D341Med (cell line): ENCODE results near the gene CLSTN1.
"Not testable (repeated sequence)": the region's sequence is repeated elsewhere in the genome, so short reads cannot be mapped to it uniquely, and the experiment has no call there.

Experiments used
- DNase-seq: peaks from one replicate; pipeline ENCODE4 v3.0.0; 2012; ENCODE audit warnings: low spot score

Gene CLSTN1

DNA sequence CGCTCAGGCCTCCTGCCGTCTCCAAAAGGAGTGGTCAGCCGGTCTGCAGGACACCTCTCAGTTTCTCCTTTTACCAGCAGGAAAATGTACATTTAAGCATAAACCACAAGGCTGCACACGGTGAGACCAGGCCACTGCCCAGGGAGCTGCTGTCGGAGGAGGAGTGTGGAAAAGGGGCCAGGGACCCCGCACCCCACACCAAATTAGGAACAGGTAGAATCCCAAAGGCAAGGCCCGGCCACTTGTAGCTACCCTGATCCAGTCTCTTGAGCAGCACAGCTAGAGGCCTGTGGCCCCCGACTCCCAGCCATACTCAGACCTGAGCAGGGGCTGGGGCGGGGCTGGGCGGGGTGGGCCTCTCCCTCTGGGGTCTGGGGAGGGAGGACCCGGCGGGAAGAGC, 94.2 kb downstream of the CLSTN1 start:
- no peak for DNase-seq

DNA sequence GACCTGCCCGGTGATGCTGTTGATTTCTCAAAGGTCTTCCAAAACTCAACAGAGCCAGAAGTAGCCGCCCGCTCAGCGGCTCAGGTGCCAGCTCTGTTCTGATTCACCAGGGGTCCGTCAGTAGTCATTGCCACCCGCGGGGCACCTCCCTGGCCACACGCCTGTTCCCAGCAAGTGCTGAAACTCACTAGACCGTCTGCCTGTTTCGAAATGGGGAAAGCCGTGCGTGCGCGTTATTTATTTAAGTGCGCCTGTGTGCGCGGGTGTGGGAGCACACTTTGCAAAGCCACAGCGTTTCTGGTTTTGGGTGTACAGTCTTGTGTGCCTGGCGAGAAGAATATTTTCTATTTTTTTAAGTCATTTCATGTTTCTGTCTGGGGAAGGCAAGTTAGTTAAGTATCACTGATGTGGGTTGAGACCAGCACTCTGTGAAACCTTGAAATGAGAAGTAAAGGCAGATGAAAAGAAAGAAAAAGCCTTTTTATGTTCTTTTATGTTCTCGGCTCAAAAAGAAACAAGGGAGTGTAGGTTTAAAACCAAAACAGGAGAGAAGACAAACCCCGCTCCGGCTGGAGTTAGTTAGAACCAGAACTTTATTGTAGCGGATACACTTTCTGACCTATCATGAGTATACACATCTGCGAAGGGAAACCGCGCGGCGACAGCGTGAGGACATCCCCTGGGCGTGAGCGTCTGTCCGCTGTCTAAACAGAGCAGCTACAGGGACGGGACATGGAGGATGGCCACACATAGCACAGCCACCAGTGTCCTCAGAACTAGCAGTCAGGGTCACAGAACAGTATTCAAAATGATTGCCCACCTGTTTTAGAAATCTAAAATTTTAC, 95.1 kb downstream of the CLSTN1 start:
- DNase-seq = no peak

DNA sequence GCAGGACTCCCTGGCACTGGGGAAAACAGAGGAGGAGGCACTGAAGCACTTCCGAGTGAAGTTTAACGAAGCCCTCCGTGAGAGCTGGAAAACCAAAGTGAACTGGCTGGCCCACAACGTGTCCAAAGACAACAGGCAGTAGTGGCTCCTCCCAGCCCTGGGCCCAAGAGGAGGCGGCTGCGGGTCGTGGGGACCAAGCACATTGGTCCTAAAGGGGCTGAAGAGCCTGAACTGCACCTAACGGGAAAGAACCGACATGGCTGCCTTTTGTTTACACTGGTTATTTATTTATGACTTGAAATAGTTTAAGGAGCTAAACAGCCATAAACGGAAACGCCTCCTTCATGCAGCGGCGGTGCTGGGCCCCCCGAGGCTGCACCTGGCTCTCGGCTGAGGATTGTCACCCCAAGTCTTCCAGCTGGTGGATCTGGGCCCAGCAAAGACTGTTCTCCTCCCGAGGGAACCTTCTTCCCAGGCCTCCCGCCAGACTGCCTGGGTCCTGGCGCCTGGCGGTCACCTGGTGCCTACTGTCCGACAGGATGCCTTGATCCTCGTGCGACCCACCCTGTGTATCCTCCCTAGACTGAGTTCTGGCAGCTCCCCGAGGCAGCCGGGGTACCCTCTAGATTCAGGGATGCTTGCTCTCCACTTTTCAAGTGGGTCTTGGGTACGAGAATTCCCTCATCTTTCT, 96.7 kb downstream of the CLSTN1 start:
- DNase-seq = peak; percentile 14

DNA sequence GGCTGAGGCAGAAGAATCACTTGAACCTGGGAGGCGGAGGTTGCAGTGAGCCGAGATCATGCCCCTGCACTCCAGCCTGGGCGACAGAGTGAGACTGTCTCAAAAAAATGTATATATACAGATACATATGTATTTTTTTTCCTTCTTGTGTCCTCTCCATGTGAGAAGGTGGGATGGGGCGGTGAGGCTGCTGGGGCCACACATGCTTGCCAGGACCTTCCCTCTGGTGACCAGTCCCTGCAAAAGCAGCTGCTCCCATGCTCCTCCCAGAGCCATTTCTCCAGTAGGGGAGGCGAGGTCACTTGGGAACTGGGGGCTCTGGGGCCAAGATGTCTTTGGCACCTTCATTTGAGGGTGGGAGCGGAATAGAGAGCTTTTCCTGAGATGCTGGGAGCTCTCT, 97.4 kb downstream of the CLSTN1 start:
- DNase-seq = peak; percentile 15

DNA sequence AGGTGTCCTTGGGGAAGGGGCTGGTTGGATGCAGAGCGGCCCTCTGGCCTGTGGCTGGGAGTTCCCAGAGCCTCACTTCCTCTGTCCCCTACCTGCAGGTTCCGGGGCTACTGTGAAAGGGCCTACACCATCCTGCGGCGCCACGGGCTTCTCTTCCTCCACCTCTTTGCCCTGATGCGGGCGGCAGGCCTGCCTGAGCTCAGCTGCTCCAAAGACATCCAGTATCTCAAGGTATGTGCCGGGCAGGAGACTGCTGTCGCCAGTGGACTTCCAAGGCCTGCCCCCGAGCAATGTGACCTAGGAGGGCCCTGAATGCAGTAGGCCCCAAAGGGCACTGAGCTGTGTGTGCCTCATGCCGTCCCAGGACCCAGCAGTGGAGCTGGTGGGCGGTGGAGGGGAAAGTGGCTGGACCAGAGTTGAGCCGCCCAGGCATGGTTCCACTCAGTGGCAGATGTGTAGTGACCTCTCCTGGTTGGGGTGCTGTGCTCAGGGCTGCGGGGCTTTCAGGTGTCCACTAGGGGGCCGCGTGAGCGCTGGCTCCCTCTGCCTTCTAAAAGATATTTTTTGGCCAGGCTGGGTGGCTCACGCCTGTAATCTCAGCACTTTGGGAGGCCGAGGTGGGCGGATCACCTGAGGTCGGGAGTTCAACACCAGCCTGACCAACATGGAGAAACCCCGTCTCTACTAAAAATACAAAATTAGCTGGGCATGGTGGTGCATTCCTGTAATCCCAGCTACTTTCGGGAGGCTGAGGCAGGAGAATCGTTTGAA, 98.9 kb downstream of the CLSTN1 start:
- DNase-seq = peak; percentile 86

DNA sequence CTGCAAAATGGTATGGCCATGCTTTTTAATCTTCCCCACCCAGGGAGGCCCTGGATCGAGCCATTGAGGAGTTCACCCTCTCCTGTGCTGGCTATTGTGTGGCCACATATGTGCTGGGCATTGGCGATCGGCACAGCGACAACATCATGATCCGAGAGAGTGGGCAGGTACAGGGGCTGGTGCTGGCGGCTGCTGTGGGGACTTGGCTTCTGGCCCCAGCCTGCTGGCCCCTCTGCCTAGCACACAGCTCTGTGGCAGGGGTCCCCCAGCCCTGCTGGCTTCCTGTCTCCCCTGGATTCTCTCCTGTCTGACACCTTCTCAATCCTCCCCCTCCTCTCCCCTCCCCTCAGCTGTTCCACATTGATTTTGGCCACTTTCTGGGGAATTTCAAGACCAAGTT, 99.8 kb downstream of the CLSTN1 start:
- DNase-seq = peak; percentile 23

DNA sequence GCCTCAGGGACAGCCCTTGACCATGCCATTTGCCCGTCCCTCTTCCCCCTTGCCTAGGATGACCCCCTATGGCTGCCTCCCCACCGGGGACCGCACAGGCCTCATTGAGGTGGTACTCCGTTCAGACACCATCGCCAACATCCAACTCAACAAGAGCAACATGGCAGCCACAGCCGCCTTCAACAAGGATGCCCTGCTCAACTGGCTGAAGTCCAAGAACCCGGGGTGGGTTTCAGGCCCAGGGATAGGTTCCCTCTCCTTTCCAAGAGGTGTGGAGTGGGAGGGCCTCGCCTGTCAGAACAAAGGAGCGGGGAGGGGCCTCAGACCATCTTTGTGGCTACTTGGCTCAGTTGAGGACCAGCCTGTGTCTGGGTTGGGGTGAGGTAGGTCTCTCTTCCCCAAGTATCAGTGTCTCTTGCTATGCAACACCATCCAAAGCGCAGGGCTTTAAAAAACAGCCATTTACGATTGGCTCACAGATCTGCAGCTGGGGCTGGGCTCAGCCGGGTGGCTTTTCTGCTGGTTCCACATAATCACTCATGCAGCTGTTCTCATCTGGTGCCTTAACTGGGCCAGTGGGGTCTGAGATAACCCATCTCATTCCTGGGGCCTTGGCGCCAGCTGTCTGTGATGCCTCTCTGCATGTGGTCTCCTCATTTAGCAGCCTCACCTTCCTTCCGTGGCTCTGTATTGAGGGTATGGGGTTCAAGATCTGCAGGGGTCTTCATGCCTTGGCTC, 100.5 kb downstream of the CLSTN1 start:
- peak; percentile 16 for DNase-seq

DNA sequence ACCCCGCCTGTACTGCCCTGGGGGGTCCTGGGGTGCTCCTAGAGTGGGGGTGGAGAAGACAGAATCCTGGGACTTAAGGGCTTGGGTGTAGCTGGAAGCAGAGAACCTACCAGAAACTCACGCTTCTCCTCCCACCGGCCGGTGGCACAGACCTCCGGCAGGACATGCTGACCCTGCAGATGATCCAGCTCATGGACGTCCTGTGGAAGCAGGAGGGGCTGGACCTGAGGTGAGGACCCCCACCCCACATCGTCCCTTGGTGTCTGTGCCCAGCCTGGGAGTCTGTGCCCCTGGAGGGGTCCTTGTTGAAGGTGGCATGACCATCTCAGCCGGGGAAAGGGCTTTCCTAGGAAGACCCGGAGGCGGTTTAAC, 101.4 kb downstream of the CLSTN1 start:
- no peak for DNase-seq

DNA sequence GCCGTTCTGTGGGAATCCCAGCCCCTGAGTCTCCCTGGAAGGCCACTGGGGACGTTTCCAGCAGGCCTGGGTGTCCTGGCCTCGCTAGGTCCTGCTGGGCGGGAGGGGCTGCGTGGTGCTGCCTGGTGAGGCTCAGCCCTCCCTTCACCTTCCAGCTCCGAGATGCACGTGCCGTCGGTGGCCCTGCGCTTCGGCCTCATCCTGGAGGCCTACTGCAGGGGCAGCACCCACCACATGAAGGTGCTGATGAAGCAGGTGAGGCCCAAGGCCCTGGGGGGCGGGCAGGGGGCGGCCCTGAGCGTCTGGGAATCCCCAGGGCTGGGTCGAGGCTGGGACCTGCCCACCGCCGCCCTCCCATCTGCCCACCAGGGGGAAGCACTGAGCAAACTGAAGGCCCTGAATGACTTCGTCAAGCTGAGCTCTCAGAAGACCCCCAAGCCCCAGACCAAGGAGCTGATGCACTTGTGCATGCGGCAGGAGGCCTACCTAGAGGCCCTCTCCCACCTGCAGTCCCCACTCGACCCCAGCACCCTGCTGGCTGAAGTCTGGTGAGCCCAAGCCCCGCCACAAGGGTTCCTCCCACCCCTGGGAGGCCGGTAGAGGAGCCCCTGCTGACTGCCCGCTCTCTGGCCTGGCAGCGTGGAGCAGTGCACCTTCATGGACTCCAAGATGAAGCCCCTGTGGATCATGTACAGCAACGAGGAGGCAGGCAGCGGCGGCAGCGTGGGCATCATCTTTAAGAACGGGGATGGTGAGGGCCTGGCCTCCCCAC, 102.0 kb downstream of the CLSTN1 start:
- peak; percentile 83 for DNase-seq

DNA sequence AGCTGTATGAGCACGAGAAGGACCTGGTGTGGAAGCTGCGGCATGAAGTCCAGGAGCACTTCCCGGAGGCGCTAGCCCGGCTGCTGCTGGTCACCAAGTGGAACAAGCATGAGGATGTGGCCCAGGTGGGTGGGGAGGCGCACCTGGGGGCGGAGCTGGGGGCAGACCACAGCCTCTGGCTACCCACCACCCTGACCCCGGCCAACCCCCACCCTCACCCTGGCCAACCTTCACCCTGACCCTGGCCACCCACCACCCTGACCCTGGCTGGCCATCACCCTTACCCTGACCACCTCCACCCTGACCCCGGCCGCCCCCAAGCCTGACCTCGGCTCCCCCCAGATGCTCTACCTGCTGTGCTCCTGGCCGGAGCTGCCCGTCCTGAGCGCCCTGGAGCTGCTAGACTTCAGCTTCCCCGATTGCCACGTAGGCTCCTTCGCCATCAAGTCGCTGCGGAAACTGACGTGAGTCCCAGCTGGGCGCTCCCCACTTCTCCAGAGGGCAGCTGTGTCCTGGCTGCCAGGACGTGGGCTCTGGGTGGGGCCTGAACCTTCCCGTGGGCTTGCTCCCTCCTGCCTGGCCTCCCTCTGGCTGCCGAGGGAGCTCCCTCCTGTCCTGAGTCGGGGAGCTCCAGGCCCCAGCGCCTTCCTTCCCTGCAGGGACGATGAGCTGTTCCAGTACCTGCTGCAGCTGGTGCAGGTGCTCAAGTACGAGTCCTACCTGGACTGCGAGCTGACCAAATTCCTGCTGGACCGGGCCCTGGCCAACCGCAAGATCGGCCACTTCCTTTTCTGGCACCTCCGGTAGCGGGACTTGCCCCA, 102.8 kb downstream of the CLSTN1 start:
- peak; percentile 35 for DNase-seq

DNA sequence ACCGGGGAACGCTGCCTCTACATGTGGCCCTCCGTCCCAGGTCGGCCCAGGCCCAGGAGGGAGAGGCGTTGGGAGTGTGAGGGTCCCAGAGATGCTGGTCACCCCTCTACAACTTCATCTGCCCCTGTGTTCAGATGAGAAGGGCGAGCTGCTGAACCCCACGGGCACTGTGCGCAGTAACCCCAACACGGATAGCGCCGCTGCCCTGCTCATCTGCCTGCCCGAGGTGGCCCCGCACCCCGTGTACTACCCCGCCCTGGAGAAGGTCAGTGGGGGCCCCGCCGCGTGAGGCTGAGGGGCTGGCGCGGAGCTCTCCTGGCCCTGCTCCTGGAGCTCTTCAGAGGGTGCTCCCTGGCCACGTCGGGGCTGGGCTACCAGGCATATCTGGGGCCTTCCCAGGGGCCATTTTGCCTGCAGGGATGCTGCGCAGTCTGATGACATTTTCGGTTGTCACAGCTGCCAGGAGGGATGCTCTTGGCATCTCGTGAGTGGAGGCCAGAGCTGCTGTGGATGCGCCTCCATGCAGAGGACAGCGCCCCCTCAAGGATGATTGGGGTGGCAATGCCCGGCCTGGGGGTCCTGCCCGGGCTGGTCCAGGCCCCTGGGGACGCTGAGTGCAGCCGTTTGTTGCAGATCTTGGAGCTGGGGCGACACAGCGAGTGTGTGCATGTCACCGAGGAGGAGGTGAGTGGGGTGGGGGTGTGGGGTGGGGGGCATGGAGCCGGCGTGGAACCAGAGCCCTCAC, 103.6 kb downstream of the CLSTN1 start:
- DNase-seq = peak; percentile 22

DNA sequence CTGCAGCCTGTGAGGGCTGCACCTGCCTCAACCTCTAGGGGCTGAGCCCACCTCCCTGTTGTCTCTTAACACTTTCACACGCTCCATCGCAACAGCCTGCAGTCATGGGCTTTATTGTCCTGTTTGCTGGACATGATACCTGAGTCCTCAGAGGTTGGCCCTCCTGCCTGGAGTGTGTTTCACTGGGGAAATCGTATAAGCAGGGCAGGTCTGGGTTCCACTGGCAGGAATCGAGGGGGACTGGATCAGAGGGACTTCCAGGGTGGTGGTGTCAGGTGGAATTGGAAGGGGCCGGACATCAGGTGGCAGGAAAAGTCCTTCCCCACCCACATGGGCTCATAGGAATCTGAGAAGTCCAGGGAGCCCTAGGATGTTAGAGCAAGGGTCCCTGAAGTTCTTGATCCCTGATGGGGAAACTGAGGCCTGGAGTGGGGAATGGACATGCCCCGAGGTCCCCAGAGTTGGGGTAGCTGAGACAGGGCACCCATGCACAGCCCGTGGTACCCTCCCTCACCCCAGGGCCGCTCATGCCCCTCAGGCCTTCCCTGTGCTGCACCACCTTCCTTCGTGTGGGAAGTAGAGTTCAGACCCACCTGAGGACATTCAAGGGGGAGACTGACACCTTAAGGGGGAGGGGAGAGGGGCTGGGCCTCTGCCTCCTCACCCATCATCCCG, 105.6 kb downstream of the CLSTN1 start:
- DNase-seq = peak; percentile 11

DNA sequence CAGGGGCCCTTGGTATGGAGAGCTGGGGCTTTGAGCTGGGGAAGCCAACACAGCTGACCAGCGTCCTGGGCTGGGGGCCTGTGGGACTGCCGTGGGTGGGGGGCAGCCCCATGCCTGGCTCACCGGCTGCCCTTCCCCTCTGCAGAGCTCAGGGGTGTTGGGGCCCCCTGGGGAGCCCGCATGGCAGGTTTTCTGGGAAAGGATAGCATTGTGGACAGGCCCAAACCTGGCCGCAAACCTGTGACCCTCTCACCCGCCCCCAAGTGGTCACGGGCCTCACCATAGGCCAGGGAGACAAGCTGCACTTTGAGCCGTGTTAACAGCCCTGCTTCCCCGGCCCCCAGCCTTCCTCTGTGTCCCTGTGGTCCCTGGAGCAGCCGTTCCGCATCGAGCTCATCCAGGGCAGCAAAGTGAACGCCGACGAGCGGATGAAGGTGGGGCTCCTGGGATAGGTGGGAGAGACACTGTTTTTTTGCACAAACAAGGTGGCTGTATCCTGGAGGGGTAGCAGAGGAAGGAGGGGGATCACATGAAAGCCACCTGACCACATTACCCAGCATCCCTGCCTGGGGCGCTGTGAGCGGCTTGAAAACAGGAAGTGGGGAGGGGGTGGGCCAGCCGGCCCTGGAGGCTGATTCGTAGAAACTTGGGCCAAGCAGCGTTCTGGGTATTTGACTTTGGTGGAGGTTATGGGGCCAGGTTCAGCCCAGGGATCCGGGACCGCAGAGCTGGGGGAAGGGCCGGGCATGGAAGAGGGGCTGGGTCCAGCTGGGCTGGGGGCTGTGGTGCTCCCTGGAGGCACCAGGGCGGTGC, 106.4 kb downstream of the CLSTN1 start:
- DNase-seq = peak; percentile 17

DNA sequence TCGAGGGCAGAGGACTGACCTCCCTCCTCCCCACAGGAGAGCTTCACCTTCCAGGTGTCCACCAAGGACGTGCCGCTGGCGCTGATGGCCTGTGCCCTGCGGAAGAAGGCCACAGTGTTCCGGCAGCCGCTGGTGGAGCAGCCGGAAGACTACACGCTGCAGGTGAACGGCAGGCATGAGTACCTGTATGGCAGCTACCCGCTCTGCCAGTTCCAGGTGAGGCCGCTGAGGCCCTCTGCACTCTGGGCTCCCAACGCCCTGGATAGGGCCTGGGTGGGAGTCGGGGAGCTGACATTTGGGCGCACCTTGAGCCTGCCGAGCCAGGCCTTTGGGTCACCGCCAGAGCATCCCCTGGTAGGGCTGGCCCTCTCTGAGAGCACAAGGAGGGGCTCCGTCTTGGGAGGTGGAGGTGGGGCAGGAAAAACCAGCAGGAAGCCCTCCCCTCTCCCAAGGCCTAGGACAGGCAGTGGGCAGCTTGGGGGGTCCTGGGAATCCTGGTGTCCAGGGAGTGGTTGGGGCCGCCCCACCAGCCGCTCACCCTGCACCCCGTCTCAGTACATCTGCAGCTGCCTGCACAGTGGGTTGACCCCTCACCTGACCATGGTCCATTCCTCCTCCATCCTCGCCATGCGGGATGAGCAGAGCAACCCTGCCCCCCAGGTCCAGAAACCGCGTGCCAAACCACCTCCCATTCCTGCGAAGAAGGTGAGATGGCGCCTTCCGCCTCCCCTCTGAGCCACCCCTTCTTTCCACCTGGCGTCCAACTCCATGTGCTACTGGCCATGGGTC, 107.2 kb downstream of the CLSTN1 start:
- no peak for DNase-seq

DNA sequence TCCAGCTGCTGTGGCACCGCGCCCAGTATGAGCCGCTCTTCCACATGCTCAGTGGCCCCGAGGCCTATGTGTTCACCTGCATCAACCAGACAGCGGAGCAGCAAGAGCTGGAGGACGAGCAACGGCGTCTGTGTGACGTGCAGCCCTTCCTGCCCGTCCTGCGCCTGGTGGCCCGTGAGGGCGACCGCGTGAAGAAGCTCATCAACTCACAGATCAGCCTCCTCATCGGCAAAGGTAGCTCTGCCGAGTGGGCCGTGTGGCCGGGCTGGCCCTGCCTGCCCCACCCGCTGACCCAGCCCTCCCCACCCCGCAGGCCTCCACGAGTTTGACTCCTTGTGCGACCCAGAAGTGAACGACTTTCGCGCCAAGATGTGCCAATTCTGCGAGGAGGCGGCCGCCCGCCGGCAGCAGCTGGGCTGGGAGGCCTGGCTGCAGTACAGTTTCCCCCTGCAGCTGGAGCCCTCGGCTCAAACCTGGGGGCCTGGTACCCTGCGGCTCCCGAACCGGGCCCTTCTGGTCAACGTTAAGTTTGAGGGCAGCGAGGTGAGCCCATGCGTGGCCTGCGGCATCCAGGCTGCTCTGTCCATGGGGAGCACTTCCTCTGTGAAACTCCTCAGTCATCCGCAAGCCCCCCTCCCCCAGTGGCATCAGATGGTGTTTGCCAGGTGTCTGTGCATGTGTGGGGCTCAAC, 108.1 kb downstream of the CLSTN1 start:
- no peak for DNase-seq

DNA sequence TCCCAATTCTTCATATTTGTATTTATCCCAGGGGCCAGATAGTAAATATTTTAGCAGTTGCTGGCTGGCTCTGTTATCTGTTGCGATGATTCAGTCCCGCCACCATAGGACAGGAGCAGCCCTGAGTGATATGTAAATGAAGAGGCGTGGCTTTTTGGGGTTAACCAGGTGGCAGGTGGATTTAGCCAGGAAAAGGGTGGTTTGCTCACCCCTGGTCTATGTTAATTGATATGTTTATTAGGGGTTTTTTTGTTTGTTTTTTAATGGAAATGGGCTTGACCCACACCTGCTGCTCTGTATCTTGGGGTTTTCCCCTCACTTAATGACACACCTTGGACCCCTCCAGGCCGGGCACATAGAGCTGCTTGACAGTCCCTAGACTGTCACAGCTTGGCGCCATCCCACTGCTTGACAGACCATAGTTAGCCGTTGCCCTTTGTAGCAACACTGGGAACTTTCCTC, 109.5 kb downstream of the CLSTN1 start:
- DNase-seq = no peak

DNA sequence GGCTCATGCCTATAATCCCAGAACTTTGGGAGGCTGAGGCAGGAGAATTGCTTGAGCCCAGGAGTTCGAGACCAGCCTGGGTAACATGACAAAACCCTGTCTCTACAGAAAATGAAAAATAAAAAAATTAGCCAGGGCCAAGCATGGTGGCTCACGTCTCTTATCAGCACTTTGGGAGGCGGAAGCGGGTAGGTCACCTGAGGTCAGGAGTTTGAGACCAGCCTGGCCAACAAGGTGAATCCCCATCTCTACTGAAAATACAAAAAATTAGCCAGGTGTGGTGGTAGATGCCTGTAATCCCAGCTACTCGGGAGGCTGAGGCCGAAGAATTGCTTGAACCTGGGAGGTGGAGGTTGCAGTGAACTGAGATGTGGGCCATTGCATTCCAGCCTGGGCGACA, 111.0 kb downstream of the CLSTN1 start:
- DNase-seq = not testable (repeated sequence)
